Astrocyte of the cerebellum (primary cell): Measurements from ENCODE around the gene RPS18.

Experiments used
- DNase-seq: peaks from one replicate; pipeline ENCODE4 v3.0.0-alpha.2; 2011; ENCODE audit warnings: low read depth
- H3K4me3 ChIP-seq: 2 replicates; pipeline ENCODE4 v1.5.1; 2011; ENCODE audit warnings: mild to moderate bottlenecking, low read depth, low read length, moderate library complexity
- in situ Hi-C: cut with HindIII; loops from 2 replicates; pipeline ENCODE4 v1.10.0; 2017; ENCODE audit warnings: low sequenced_read_pairs
- TF ChIP-seq, protein P1 (sequence below): IDR thresholded peaks from 2 replicates; pipeline ENCODE4 v1.5.1; 2012; ENCODE audit warnings: low read length, low read depth, moderate library complexity, mild to moderate bottlenecking; ENCODE audit errors: missing control alignments

RPS18 gene

DNA sequence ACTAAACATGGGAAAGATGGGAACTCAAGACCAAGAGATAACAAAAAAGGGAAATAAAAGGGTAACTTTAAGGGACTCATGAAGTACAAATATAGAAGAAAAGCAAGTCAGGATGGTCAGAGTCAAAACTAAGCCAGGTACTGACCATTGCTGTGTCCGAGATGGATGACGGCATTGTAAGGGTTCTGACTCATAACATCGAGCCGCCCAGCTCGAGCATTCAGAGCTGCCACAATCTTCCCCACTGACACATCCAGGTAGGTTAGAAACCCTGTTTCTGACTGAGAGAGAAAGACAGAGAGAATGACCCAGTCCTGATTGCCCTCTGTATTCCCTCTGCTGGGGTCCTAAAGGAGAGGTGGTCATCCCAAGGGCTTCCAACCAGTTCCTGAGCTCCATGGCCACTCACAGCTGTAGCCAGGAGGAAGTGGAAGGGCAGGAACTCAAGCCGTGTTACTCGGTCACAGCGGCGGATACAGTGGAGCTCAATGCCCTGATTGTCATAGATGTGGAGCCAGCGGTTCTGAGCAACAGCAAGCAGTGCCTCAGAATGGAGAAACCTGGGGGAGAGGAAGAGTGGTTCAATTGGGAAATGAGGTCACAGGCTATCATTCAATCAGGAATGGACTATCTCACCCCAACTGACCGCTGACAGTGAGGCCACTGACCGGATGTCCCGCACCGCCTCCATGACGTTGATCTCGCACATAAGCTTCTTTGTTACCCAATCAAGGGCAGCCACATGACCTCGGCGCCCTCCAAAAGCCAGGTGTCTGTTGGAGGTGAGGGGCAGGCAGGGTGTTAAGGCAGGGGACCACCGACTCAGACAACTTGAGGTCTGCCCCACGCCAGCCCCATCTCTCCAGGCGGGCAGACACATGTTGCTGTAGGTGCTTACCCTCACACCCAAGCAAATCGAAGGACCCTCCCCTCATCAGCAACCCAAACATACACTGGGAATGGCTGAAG lies 15.4 kb downstream of the RPS18 start:
- no peak overlapping the region for H3K4me3 ChIP-seq
- TF ChIP-seq, protein P1, sequence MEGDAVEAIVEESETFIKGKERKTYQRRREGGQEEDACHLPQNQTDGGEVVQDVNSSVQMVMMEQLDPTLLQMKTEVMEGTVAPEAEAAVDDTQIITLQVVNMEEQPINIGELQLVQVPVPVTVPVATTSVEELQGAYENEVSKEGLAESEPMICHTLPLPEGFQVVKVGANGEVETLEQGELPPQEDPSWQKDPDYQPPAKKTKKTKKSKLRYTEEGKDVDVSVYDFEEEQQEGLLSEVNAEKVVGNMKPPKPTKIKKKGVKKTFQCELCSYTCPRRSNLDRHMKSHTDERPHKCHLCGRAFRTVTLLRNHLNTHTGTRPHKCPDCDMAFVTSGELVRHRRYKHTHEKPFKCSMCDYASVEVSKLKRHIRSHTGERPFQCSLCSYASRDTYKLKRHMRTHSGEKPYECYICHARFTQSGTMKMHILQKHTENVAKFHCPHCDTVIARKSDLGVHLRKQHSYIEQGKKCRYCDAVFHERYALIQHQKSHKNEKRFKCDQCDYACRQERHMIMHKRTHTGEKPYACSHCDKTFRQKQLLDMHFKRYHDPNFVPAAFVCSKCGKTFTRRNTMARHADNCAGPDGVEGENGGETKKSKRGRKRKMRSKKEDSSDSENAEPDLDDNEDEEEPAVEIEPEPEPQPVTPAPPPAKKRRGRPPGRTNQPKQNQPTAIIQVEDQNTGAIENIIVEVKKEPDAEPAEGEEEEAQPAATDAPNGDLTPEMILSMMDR, result no peak
- no peak for DNase-seq
- in situ Hi-C loops, result no loop called here

- TF ChIP-seq, protein P1, result no peak
- H3K4me3 ChIP-seq, result peak overlapping the region; percentile 72
- in situ Hi-C loops, result no loop called here
- no peak for DNase-seq
Observed at GRCh38 chr6:33288141-33288920, 16.5 kb downstream of the RPS18 start.

GRCh38 chr6:33288921-33289783 lies 17.3 kb downstream of the RPS18 start, which contains the start of the genes PFDN6 and WDR46:
Gene PFDN6, plus strand, starts transcription at chr6:33289601. Its CDS starts 256 bp downstream, at chr6:33289857.
Gene WDR46, minus strand, starts transcription at chr6:33289239. Its CDS starts 69 bp downstream, at chr6:33289170.
- DNase-seq, result peak; percentile 76
- in situ Hi-C loops, result no loop called here
- TF ChIP-seq, protein P1, result no peak
- H3K4me3 ChIP-seq, result peak within 1 kb of the TSS; percentile 72

DNA sequence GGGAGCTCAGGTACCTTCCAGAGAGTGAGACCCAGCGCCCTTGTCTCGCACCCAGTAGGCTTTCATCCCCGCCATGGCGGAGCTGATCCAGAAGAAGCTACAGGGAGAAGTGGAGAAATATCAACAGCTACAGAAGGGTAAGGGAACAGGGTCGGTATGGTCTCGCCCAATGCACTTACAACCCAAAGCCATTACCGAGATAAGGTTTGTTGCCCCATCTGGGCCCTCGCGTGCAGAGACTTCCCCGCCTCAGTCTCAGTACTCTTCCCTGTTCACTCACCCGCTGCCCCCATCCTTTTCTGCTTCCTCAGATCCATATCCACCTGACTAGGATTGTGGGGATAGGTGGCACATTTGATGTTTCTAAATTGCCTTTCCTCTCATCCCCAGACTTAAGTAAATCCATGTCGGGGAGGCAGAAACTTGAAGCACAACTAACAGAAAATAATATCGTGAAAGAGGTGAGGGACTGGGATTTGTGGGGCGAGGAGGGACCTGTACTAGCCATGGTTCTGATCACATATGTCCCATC lies 18.0 kb downstream of the RPS18 start:
- no peak for DNase-seq
- in situ Hi-C loops, result no loop called here
- TF ChIP-seq, protein P1, result no peak
- peak overlapping the region; percentile 72 for H3K4me3 ChIP-seq

- in situ Hi-C loops, result no loop called here
- peak overlapping the region; percentile 72 for H3K4me3 ChIP-seq
- no peak for DNase-seq
- TF ChIP-seq, protein P1, result no peak
Observed at GRCh38 chr6:33290459-33290858, 18.6 kb downstream of the RPS18 start.
